K562 (cell line): ENCODE results near the gene ADAMTS14. TPM values are rescaled to one million over a fixed set of nuclear protein-coding genes. Genes with fewer than 3 reads are reported as not detected.

Experiments used
- BRF2 ChIP-seq: IDR thresholded peaks from 3 replicates; pipeline ENCODE4 v1.6.1; 2011; ENCODE audit warnings: borderline replicate concordance, mild to moderate bottlenecking; ENCODE audit not compliant: insufficient read length, insufficient read depth
- CBX5 ChIP-seq: IDR thresholded peaks from 2 replicates; pipeline ENCODE4 v1.6.1; 2014; ENCODE audit warnings: low read depth, borderline replicate concordance
- DACH1 ChIP-seq: fragments of 450-650 bp; IDR thresholded peaks from 2 replicates; pipeline ENCODE4 v1.6.1; 2018; ENCODE audit not compliant: partially characterized antibody
- MYBL2 ChIP-seq, 2 experiments: fragments of 450-650 bp in 1 of 2; sonication (generic) in 1 of 2; formaldehyde crosslinking in 1 of 2; IDR thresholded peaks; 2 replicates each; pipeline versions ENCODE4 v1.6.1 to v1.8.1; 2017 to 2022; ENCODE audit warnings: borderline replicate concordance in 1 of 2, inconsistent platforms in 1 of 2, low read depth in 1 of 2, mild to moderate bottlenecking in 1 of 2, missing genetic modification reagents in 1 of 2, moderate library complexity in 1 of 2
- NCOA4 ChIP-seq: fragments of 450-650 bp; IDR thresholded peaks from 2 replicates; pipeline ENCODE4 v1.6.1; 2018; ENCODE audit warnings: mild to moderate bottlenecking; ENCODE audit not compliant: partially characterized antibody
- NFXL1 ChIP-seq: fragments of 450-650 bp; formaldehyde crosslinking; IDR thresholded peaks from 2 replicates; pipeline ENCODE4 v1.4.0; 2021; ENCODE audit warnings: mild to moderate bottlenecking
- NFYB ChIP-seq: IDR thresholded peaks from 2 replicates; pipeline ENCODE4 v1.6.1; 2011; ENCODE audit warnings: mild to moderate bottlenecking, moderate library complexity; ENCODE audit not compliant: insufficient read length; ENCODE audit errors: extremely low read depth
- NR2C2 ChIP-seq, 2 experiments: fragments of 200-800 bp in 1 of 2; sonication (Bioruptor generic) in 1 of 2; sonication (generic) in 1 of 2; formaldehyde crosslinking in 1 of 2; IDR thresholded peaks; 2 replicates each; pipeline versions ENCODE4 v1.6.1 to v1.8.0; 2016 to 2022; ENCODE audit warnings: mild to moderate bottlenecking in 1 of 2, missing compliant biosample characterization in 1 of 2, missing genetic modification characterization in 1 of 2, missing genetic modification reagents in 1 of 2
- NRF1 ChIP-seq, 2 experiments: fragments of 450-650 bp; IDR thresholded peaks in 1 of 2; conservative IDR thresholded peaks in 1 of 2; 2 replicates each; pipeline ENCODE4 v1.6.1; 2014; ENCODE audit warnings: mild to moderate bottlenecking in 2 of 2
- POLR2B ChIP-seq: fragments of 450-650 bp; IDR thresholded peaks from 2 replicates; pipeline ENCODE4 v1.6.1; 2018; ENCODE audit warnings: low read depth; ENCODE audit not compliant: partially characterized antibody
- RBM14 ChIP-seq: fragments of 200-400 bp; formaldehyde crosslinking; IDR thresholded peaks from 2 replicates; pipeline ENCODE4 v1.6.1; 2018; ENCODE audit warnings: low read depth, mild to moderate bottlenecking, low read length, moderate library complexity, borderline replicate concordance; ENCODE audit not compliant: insufficient read depth
- SLC30A9 ChIP-seq: fragments of 250-450 bp; sonication (Bioruptor Pico); IDR thresholded peaks from 2 replicates; pipeline ENCODE4 v1.8.0; 2022; ENCODE audit warnings: mild to moderate bottlenecking, moderate library complexity
- SRSF3 ChIP-seq: fragments of 200-400 bp; formaldehyde crosslinking; IDR thresholded peaks from 2 replicates; pipeline ENCODE4 v1.6.1; 2016; ENCODE audit warnings: mild to moderate bottlenecking, low read length, moderate library complexity; ENCODE audit not compliant: insufficient read depth
- TCF7L2 ChIP-seq: fragments of 150-350 bp; IDR thresholded peaks from 2 replicates; pipeline ENCODE4 v1.6.1; 2016; ENCODE audit warnings: low read depth, mild to moderate bottlenecking, low read length, moderate library complexity
- ZFP1 ChIP-seq: fragments of 450-650 bp; formaldehyde crosslinking; IDR thresholded peaks from 2 replicates; pipeline ENCODE4 v1.4.0; 2020; ENCODE audit warnings: mild to moderate bottlenecking, mixed read lengths
- ZFX ChIP-seq: sonication (generic); formaldehyde crosslinking; IDR thresholded peaks from 2 replicates; pipeline ENCODE4 v1.8.0; 2022; ENCODE audit warnings: mild to moderate bottlenecking, missing genetic modification reagents, moderate library complexity
- ZNF124 ChIP-seq: sonication (generic); formaldehyde crosslinking; IDR thresholded peaks from 2 replicates; pipeline ENCODE4 v1.8.1; 2022; ENCODE audit warnings: missing genetic modification reagents
- ZNF316 ChIP-seq: fragments of 450-650 bp; IDR thresholded peaks from 2 replicates; pipeline ENCODE4 v1.6.1; 2016
- polyA plus RNA-seq, 8 experiments: library from polyadenylated mRNA; depleted of rRNA in 4 of 8; stranded (reverse) in 5 of 8; unstranded in 3 of 8; fragments of >200 nt; fragmentation: Nextera tagmentation in 2 of 8; fragmentation: Illumina TruSeq in 1 of 8; extraction: Ambion mirVana in 2 of 8; extraction: Trizol in 1 of 8; gene quantifications; 2 replicates each; pipeline versions ENCODE4 v1.2.1 to v1.2.3, GENCODE V29; 2011 to 2014; ENCODE audit warnings: inconsistent platforms in 1 of 8, missing spikeins in 1 of 8
- total RNA-seq, 7 experiments: library from RNA; depleted of rRNA in 6 of 7; stranded (reverse); fragments of >200 nt in 6 of 7; fragmentation: Illumina TruSeq in 2 of 7; extraction: Trizol in 2 of 7; gene quantifications; 2 replicates each; pipeline versions ENCODE4 v1.2.1 to v1.2.3, GENCODE V29; 2011 to 2021; ENCODE audit warnings: low replicate concordance in 1 of 7
- TF ChIP-seq, protein P1 (sequence below), 2 experiments: fragments of 450-650 bp in 1 of 2; sonication (generic) in 1 of 2; formaldehyde crosslinking in 1 of 2; IDR thresholded peaks; 2 replicates each; pipeline versions ENCODE4 v1.7.1 to v1.9.0; 2016 to 2022; ENCODE audit warnings: inconsistent platforms in 1 of 2, mild to moderate bottlenecking in 1 of 2, missing genetic modification reagents in 1 of 2

The ADAMTS14 gene
- total and polyA plus RNA-seq, 9 of the 15 experiments (the other 6 are each of a cell fraction or from before 2014, with no cell fraction given): 0.04 to 37.4 (median 15.9) TPM

DNA sequence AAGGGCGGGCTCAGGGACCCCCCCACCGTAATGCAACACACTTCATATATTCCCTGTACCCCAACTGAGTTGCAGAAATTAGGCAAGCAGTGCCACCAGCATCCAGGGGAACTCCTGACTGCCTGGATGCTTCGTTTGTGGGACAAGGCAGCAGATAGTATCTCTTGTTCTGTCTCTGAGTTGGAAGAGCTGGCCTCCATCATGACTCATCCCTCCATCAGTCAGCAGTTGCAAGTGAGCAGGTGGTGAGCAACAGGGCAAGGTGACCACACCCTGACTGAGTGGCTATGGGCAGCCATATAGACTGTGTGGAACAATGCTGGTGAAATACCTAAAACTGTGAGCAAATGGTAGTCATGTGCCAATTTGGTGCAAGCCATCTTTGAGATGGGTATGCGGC is 22.8 kb upstream of the ADAMTS14 start (continued):
- TF ChIP-seq, protein P1, sequence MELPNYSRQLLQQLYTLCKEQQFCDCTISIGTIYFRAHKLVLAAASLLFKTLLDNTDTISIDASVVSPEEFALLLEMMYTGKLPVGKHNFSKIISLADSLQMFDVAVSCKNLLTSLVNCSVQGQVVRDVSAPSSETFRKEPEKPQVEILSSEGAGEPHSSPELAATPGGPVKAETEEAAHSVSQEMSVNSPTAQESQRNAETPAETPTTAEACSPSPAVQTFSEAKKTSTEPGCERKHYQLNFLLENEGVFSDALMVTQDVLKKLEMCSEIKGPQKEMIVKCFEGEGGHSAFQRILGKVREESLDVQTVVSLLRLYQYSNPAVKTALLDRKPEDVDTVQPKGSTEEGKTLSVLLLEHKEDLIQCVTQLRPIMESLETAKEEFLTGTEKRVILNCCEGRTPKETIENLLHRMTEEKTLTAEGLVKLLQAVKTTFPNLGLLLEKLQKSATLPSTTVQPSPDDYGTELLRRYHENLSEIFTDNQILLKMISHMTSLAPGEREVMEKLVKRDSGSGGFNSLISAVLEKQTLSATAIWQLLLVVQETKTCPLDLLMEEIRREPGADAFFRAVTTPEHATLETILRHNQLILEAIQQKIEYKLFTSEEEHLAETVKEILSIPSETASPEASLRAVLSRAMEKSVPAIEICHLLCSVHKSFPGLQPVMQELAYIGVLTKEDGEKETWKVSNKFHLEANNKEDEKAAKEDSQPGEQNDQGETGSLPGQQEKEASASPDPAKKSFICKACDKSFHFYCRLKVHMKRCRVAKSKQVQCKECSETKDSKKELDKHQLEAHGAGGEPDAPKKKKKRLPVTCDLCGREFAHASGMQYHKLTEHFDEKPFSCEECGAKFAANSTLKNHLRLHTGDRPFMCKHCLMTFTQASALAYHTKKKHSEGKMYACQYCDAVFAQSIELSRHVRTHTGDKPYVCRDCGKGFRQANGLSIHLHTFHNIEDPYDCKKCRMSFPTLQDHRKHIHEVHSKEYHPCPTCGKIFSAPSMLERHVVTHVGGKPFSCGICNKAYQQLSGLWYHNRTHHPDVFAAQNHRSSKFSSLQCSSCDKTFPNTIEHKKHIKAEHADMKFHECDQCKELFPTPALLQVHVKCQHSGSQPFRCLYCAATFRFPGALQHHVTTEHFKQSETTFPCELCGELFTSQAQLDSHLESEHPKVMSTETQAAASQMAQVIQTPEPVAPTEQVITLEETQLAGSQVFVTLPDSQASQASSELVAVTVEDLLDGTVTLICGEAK (IDR thresholded peaks at IDR 0.05): no peak
- TF ChIP-seq, protein P1 (CRISPR knock-in tag; IDR thresholded peaks at IDR 0.05): no peak
- TF ChIP-seq POLR2B (no peak), DACH1 (no peak), NFXL1 (CRISPR knock-in tag) (no peak), RBM14 (no peak), ZNF316 (peak; percentile 39; the same call in 1 of the 2 replicates), ZNF124 (CRISPR knock-in tag) (no peak), CBX5 (peak; percentile 88), ZFX (CRISPR knock-in tag) (no peak), ZFP1 (CRISPR knock-in tag) (no peak), SLC30A9 (CRISPR knock-in tag) (no peak), NCOA4 (no peak), NFYB (no peak), NR2C2 (CRISPR knock-in tag; IDR thresholded peaks at IDR 0.05) (peak; percentile 68; the same call in 1 of the 2 replicates), NR2C2 (tag; IDR thresholded peaks at IDR 0.05) (peak; percentile 76), BRF2 (no peak), TCF7L2 (no peak), SRSF3 (no peak), NRF1 (conservative IDR thresholded peaks at IDR 0.05 in 1 of 2, IDR thresholded peaks at IDR 0.05 in 1 of 2) (peak; percentile 24 to 48; a peak in 2 of 4 replicates), MYBL2 (IDR thresholded peaks at IDR 0.05; ENCODE audit: low read depth) (no peak), MYBL2 (CRISPR knock-in tag; IDR thresholded peaks at IDR 0.05; ENCODE audit: borderline replicate concordance) (no peak)
